Stimulated activated CD4-positive, alpha-beta T cell treated with anti-CD3 and anti-CD28 coated beads, TNF-alpha, amount 100 ng/mL, for 48 hours (primary cell): Measurements from ENCODE around the gene DOCK6.

Source experiments
- DNase-seq, 3 donors: peaks; one replicate each; pipeline ENCODE4 v3.0.0-alpha.2; 2020; ENCODE audit warnings: low read depth in 3 of 3

DOCK6 gene

GRCh38 chr19:11225172-11225571 lies 37.2 kb downstream of the DOCK6 start:
- no peak for DNase-seq

- no peak for DNase-seq
Observed at GRCh38 chr19:11224429-11224828, 37.9 kb downstream of the DOCK6 start.

DNA sequence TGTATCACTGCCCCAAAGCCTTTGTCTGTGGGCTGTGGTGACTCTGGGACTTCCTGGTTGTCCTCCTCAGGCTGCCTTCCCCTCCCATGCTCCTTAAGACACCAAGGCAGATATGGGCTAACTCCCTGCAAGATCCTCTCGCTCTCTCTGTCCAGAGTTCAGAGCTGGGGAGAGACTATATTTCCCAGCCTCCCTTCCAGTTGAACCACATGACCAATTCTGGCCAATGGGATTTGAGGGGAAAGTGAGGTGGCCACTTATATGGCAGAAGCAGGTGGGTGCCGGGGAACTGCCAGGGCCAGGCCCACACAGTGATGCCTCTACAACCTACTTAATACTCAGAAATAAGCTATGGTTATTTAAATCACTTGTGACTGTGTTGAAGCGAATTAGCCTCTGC lies 39.1 kb downstream of the DOCK6 start:
- DNase-seq: no peak

DNA sequence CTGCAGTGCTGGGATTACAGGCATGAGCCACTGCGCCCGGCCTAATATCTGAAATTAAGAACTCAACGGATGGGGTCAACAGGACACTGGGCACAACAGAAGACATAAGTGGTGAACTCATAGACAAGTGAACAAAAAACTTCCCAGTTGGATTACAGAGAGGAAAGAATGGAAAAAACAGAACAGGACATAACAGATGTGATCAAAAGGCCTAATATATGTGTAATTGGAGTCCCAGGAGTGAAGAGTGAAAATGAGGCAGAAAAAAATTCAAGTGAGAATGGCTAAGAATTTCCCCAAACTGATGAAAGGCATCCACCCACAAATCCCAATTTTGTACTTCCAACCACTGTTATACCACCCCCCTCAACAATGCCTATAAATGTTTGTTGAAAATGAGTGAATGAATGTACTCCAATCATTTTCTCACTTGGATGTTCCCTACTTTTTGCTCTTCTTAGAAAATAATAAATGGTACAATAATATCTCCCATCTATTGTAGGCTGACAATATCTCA lies 41.2 kb downstream of the DOCK6 start:
- no peak for DNase-seq

GRCh38 chr19:11214387-11214786 lies 47.9 kb downstream of the DOCK6 start:
- no peak for DNase-seq

DNA sequence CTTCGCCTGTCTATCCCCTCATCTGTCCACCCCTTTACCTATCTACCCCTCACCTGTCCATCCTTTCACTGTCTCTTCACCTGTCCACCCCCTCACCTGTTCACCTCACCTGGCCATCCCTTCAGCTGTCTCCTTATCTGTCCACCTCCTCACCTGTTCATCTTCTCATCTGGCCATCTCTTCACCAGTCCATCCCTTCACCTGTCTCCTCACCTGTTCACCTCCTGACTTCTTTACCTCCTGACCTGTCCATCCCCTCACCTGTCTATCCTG lies 51.7 kb downstream of the DOCK6 start:
- DNase-seq: no peak

- DNase-seq: no peak
Observed at GRCh38 chr19:11209839-11210655, 52.3 kb downstream of the DOCK6 start.

DNA sequence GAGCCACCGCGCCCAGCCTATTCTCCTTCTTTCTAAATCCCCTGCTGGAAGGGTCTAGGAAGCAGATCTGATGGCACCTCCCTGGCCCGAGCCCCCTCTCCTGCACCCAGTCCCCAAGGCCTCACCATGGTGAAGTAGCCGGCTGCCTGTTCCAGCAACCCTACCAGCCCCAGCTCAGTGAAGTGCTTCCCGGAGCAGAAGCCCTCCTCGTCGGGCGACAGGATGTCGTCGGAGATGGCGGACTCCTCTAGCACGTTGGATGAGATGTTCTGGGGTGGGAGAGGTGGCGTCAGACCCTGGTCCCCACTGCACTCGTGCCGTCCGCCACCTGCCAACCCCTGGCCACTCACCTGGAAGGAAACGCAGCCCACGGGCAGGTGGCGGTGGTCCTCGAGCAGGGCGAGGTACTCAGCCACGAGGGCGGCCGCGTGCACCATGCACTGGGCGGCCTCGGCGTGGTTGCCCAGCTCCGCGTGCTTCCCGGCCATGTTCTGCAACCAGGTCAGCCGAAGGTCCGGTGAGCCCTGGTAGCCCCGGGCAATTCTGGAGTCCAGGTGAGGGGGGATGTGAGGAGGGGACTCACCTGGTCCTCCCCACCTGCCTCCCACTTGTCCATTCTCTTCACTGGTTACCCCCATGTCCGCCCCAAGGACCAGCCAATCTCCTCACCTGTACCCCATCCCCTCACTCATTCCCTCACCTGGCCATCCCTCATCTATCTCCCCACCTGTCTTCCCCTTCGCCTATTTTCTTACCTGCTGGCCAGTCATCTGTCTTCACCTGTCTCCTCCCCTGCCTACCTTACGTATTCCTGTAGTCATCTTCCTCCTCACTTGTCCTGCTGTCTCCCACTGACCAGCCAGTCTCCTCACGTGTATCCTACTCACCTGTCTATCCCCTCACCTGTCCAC lies 53.5 kb downstream of the DOCK6 start:
- DNase-seq: no peak

- no peak for DNase-seq
Observed at GRCh38 chr19:11205939-11206570, 56.3 kb downstream of the DOCK6 start.

DNA sequence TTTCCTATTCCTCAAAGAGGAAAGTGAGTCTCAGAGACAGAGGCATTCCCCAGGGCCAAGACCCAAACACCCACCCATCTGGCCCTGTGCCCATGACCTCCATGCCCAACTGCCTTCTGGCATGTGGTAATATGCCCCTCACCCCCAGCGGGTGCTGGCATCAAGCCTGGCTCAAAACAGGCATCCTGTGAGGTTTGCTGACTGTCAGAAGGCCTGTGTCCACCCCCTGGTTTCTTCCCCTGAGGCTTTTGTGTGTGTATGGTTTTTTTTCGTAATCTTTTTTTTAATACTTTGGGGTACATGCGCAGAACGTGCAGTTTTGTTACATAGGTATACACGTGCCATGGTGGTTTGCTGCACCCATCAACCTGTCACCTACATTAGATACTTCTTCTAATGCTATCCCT lies 57.4 kb downstream of the DOCK6 start:
- no peak for DNase-seq

DNA sequence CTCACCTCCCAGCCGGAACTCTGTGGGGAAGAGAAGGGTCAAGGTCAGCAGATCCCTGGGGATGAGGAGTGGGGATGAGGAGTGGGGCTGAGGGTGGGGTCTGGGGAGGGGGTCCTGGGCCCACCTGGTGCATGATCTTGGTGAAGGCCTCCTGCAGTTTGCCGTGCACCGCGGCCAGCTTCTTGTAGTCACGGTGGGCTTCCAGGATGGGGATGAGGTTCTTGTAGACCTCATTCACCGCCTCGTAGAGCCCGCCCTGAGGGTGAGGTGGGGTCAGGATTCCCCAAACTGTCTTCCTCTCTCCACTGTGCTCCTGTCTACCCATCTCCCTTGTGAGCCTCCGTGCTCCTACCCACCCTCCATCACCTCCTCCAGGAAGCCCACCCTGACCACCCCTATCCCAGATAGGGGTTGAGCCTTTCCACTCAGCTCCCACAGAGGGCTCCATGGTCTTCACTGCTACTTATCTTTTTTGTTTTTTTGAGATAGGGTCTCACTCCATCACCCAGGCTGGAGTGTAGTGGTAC lies 58.2 kb downstream of the DOCK6 start:
- DNase-seq: no peak

DNA sequence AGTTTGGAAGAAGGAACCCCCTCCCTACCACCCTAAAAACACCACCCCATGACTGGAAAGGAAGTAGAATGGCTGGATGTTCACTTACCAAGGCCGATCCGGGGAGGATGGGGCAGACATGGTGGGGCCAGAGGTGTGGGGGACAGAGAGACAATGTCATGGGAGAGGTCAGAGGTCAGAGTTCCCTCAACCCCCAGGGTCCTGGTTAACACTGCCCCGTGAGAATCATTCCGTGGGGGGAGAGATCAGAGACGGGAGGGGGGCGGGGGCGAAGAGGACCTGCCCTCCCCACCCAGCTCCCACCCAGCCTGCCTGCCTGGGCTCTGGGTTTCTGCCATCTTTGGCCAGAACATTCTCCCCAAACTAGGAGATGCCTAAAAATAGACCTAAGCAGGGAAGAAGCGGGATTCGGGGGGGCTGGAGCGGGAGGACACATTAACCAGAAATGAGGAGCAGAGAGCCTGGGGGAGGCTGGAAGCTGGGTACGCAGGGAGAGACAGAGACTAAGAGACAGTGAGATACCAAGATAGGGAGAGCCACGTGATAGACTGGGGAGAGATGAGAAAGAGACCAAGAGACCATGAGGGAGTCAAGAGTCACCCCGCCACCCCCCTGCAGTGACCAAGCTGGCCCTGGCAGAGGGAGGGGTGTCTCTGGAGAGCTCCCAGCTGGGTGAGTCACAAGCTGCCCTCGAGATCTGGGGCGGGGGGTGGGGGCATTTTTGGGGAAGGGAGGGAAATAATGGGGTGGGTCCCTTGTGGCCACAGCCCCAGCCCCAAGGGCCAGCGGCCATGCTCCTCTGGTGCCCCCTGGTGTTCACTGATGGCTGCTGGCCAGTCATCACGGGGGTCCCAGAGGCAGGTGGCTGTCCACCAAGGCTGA lies 58.9 kb downstream of the DOCK6 start:
- peak in 1 of 3 donors; percentile 16 for DNase-seq

DNA sequence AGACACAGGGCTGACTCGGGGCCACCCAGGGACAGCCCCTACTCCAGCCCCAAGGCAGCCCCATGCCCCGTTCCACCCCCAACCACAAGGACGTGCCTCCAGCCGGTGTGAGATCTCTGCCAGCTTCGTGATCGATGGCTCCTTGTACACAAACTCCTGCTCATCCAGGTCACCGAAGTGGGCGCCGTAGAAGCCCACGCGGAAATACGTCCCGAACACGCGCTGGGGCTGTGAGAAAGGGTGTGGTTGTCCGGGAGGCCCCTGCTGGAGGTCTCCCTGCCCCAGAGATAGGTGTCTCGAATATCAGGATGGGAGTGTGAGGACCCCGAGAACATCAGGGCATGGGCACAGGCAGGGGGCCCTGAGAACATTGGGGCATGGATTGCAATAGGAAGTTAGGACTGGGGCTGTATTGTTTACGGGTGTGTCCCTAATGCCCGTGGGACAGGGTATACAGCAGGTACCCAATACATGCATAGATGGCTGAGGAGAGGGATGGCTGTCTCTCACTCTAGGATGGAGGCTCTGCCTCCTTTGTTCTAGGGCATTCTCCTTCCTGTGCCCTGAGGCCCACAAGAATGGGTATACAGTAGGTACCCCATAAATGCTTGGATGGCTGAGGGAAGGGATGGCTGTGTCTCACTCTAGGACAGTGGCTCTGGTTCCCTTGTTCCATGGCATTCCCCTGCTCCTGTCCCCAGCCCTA lies 59.7 kb downstream of the DOCK6 start:
- no peak for DNase-seq

DNA sequence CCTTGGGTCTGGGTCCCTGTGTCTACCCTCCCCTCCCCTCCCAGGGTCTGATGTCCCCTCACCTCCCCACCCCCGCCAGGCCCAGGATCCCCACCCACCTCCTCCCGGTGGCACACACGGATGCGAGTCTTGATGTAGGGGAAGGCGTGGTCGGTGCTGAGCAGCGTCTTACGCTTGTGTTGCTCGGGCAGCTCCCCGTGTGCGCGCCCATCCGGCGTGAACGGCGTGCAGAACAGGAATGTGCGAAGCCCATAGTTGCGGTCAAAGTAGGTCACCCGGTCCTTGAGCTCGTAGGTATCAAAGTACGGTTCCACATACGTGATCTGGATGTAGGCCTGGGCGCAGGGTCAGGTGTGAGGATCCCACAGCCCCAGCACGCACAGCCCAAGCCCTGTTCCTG lies 60.5 kb downstream of the DOCK6 start:
- DNase-seq: no peak

DNA sequence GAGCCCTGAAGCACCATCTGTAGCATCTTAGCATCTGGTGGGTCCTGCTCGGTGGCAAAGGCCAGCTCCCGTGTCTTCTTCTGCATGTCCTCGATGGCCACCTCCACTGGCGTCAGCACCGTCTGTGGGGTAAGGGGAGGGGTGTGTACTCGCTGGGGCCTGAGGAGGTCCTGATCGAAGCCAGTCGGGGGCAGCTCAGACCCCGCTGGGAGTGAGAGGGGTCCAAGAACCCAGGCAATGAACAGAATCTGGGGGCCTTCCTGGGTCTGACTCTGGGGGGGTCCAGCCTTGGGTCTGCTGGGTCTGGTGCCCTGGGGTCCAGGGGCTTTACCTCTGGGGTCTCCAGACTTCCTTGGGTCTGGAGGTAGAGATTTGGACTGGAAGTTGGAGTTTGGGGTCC lies 61.4 kb downstream of the DOCK6 start:
- no peak for DNase-seq

DNA sequence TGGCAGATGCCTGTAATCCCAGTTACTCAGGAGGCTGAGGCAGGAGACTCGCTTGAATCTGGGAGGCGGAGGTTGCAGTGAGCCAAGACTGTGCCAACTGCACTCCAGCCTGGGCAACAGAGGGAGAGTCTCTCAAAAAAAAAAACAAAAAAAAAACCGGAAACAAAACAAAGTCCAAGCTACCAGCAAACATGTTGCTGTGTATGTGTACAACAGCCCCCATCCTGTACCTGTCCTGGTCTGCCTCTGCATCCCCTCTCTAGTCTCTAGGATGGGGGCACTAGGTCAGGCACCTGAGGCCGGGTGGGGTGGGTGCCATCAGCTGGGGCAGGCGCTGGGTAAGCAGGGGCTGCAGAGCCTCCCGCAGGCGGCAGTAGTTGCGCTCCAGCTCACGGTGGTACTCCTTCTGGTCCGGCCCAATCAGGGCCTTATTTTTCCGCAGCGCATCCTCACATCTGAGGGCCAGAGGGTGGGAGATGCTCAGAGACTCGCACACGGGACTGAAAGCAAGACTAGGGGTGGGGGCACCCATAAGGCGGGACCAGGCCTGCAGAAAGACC lies 62.2 kb downstream of the DOCK6 start:
- no peak for DNase-seq

- DNase-seq: no peak
Observed at GRCh38 chr19:11199517-11199916, 62.8 kb downstream of the DOCK6 start.

DNA sequence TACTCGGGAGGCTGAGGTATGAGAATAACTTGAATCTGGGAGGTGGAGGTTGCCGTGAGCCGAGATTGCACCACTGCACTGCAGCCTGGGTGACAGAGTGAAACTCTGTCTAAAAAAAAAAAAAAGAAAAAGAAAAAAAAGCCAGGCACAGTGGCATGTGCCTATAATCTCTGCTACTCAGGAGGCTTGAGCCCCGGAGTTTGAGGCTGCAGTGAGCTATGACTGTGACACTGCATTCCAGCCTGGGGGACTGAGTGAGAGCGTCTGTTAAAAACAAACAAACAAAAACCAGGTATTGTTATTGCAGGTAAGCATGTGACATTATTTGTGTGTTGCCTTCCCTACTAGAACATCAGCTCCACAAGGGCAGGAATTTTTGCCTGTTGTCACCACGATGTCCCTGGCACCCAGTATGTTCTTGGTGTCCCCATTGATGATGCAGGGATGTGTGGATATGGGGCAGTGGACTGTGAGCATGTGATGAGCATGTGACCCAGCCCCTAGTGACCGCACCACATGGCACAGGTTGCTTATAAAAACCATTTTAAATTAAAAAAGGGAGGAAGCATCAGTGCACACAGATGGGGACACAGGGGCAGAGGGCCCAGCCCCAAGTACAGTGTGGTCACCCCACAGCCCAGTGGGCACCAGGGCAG lies 63.4 kb downstream of the DOCK6 start:
- no peak for DNase-seq

- no peak for DNase-seq
Observed at GRCh38 chr19:11198175-11198534, 64.2 kb downstream of the DOCK6 start.
